Iris pigment epithelial cell (primary cell): ENCODE results near the gene DNAJB5.
A peak's percentile ranks its signal among the peaks of the same experiment; 100 is the strongest.
"Not testable (repeated sequence)": the region's sequence is repeated elsewhere in the genome, so short reads cannot be mapped to it uniquely, and the experiment has no call there.

Experiments
- DNase-seq: peaks from one replicate; pipeline ENCODE4 v3.0.0-alpha.2; 2011; ENCODE audit warnings: low read depth

The DNAJB5 gene

DNA sequence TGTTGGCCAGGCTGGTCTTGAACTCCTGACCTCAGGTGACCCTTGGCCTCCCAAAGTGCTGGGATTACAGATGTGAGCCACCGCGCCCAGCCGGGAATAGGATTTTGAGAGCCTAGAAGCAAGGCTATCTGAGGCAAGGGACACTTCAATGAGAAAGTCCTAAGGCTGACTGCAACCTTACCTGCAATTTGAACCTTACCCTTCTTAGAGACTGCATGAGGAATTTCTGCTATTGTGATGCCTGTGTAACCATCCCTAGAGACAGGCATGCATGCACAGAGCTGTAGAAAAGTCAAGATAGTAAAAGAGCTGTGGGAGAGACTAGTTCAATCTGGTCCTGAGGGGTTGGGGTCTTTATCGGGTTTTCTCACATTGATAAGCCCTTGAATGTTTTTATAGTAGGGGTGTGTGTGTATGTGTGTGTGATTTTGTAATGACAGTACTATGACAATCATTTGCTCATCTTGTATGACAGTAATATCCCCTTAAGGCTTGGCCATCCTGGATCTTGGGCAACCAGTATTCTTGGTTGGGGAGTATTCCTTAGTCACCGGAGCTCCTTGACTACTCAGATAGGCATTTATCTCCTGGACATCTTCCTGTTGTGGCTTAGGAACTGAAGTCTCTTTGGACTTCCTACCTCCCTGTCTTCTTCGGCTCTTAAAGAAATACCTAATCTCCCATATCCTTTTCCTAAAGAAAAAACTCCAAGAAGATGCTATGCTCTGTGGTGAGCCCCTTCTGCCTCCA, 11.2 kb downstream of the DNAJB5 start:
- peak; percentile 67 for DNase-seq

DNA sequence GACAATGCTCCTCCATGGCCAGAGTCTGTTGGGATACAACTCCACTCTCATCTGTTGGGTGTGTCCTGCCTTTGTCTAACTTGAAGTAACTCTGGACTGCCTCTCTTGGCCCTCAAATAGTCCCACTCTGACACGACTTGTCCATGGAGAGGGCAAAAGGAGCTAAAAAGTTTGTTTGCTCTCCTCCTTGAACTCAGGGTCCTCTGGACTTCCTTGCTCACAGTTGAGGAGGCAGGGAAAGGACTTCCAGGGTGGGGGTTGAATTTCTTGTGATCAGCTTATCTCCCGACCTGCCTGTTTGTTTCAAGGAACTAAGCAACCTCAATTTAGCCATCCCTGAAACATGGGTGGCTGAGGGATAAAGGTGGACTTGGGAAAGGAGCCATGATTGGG, 11.7 kb downstream of the DNAJB5 start:
- no peak for DNase-seq

DNA sequence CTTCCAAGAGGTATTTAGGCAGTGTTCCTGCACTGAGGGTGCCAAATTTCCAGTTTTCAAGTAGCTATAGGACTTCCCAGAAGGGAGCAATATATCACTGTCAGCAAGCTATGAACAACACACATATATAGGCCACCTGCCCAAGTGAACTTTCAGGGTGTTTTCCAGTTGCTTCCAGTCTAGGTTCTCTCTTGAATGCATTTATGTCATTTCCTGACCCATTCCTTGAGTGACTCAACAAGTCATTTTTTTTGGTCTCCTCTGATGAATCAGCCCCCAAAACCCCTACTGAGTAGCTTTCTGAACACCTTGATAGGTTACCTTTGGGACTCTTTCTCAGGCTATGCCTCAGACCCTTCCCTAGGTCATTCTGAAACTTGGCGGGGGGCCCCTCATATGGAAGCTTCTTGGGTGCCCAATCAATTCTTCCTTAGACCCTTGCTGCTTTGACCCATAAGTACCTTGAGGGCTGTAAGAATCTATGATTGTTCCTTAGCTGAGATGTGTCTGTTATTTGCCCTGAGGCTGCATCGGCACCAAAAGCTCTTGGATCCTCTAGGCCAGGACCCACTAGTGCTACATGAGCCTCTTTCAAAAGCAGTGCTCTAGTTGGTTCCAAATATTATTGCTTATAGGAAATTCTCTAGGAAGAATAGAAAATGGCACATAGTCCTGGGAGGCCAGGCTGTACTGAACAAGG, 12.4 kb downstream of the DNAJB5 start:
- DNase-seq, result peak; percentile 53

- DNase-seq, result no peak
Measured at GRCh38 chr9:35002623-35003022, 13.1 kb downstream of the DNAJB5 start.

- DNase-seq, result not testable (repeated sequence)
Measured at GRCh38 chr9:35004299-35004698, 14.8 kb downstream of the DNAJB5 start.

DNA sequence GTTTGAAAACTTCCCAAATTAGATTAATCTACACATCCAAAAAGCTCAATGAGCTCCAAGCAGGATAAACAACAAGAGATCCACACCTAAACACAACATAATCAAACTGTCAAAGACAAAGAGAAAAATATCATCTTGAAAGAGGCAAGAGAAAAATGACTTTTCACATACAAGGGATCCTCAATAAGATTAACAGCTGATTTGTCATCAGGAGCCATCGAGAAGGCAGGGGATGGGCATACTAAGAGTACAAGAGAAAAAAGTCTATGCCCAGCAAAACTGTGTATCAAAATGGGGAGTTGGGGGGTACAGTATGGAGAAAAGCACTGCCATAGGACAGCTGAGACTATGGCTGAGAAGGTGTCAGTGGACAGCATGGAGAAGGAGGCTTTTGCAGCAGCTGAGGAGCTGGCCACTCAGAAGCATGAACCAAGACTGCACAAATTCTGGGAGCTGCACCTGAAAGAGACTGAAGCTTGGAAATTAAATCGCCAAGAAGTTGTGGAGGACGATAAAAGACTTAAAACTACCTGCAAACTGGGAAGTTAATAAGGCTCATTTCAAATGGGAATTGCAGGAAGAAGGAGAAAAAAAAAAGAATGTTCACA, 20.9 kb downstream of the DNAJB5 start:
- DNase-seq, result no peak

- DNase-seq, result no peak
Measured at GRCh38 chr9:35014517-35014916, 25.0 kb downstream of the DNAJB5 start.

GRCh38 chr9:35023443-35023842, 33.9 kb downstream of the DNAJB5 start:
- DNase-seq, result not testable (repeated sequence)

- no peak for DNase-seq
Measured at GRCh38 chr9:35026671-35027070, 37.1 kb downstream of the DNAJB5 start.

DNA sequence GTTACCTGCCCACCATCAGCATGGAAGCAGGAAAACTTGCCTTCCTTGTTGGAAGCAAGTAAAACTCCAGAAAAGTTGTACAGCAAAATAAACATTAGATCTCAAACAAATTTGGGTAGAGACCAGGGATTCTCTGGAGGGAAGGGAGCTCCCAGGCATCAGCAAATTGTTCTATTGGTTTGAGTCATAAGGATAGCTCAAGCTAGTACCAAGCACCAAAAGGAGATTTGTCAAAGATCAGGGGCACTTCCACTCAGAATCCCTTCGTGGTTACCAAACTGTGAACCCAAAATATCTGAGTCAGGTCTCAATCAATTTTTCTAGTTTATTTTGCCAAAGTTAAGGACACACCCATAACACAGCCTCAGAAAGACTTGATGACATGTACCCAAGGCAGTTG, 37.8 kb downstream of the DNAJB5 start:
- no peak for DNase-seq

GRCh38 chr9:35027860-35028259, 38.3 kb downstream of the DNAJB5 start:
- no peak for DNase-seq

DNA sequence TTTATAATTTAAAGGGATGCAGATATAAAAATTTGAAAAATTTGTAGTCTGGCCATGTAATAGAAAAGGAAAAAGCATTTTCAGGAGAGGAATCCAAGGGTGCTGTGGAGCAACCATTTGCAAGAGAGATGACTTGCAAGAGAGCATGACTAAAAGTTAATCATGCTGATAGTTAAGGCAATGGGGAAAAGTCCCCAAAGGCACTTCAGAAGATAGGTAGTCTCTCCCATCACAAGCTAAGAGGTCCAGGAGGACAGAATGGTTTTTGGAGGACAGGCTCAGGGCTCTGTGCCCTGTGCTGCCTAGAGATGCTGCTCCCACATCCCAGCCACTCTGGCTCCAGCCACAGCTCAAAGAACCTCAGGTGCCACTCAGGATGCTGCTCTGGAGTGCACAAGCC, 38.8 kb downstream of the DNAJB5 start:
- DNase-seq, result no peak

DNA sequence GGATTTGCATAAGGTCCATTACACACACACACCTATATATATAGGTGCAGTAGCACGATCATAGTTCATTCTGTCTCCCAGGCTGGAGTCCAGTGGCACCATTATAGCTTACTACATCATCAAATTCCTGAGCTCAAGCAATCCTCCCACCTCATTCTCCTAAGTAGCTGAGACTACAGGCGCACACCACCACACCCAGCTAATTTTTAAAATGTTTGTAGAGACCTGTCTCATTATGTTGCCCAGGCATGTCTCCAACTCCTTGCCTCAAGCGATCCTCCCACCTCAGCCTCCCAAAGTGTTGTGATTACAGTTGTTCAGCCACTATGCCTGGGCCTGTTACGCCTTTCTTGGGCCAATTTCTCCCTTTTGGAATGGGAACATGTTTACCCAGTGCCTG, 39.7 kb downstream of the DNAJB5 start:
- DNase-seq, result no peak

- DNase-seq, result peak; percentile 32
Measured at GRCh38 chr9:35029852-35030251, 40.3 kb downstream of the DNAJB5 start.

- DNase-seq, result no peak
Measured at GRCh38 chr9:35033101-35033500, 43.6 kb downstream of the DNAJB5 start.

GRCh38 chr9:35035851-35036701, 46.5 kb downstream of the DNAJB5 start:
- peak; percentile 80 for DNase-seq

DNA sequence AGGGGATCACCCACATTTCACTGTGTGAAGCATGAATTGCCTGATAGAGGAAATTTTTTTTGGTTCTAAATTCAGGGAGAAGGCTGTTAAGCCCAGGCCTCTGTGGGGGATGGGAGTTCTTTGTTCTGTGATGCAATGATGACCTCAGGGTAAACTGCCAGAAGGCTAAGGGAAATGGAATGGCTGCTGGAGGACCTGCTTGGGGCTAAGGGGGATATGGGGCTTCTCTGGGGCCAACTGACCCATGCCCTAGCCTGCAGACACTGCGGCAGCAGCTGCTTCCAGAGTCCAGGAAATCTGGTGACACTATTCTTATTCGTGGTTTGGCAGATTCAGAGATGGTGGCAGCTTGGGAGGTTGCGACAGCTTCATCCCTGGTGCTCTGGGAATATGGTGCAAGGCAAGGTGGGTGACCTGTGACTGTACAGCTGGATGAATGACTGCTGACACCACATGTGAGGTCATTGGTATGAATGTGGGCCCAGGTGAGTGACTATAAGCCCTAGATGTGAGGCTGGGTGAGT, 52.6 kb downstream of the DNAJB5 start:
- DNase-seq, result peak; percentile 47

GRCh38 chr9:35042891-35043545, 53.5 kb downstream of the DNAJB5 start:
- DNase-seq, result no peak

GRCh38 chr9:35044071-35044470, 54.5 kb downstream of the DNAJB5 start:
- DNase-seq, result no peak
